Suppressor macrophage treated with lipopolysaccharide for 1 hour (primary cell): ENCODE results near the gene TEX12.
A peak's percentile ranks its signal among the peaks of the same experiment; 100 is the strongest.
"Not testable (repeated sequence)": the region's sequence is repeated elsewhere in the genome, so short reads cannot be mapped to it uniquely, and the experiment has no call there.

ENCODE experiments used
- DNase-seq, 3 donors: peaks; one replicate each; pipeline ENCODE4 v3.0.0-alpha.2; 2020 to 2022

The TEX12 gene, protein sequence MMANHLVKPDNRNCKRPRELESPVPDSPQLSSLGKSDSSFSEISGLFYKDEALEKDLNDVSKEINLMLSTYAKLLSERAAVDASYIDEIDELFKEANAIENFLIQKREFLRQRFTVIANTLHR

DNA sequence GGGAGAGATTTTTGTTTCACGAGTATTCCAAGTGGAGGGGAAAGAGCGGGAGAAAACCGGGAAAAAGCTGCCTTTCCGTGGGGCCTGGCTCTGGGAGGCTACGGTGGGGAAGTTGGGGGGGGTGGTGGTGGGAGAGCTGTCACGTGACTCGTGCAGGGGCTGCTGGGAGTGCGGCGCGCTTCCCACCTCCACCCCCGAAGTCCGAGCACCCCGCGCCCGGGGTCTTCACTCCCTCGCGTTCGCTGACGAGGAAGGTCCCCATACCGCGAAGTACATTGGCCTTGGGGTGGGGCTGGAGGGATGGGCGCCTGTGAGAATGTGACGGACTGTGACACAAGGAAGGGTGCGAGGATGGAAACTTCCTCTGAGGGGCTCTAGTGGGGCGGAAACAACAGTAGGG lies at the start of gene TEX12:
Gene TEX12 (plus strand): TSS at position 228 of the 400 bp plus-strand sequence. CDS start 1,897 bp downstream, outside the sequence.
- DNase-seq, result no peak

DNA sequence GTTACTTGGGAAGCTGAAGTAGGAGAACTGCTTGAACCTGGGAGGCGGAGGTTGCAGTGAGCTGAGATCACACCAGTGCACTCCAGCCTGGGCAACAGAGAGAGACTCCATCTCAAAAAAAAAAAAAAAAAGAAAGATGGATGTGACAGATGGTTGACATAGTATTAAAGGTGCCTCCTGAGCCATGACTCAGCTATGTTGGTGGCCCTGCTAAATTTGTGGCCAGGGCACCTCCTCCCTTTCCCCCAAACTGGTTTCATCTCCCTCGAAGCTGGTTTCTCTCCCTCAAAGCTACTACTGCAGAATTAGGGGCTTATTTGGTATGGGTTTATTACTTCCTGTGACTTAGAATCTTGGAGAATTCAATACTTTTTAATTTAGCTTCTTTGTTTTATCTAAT lies 49.0 kb upstream of the TEX12 start:
- no peak for DNase-seq

- peak; percentile 68 to 81 (median 73) for DNase-seq
These were observed 45.1 kb upstream of the TEX12 start for GRCh38 chr11:112121981-112122615.

- DNase-seq, result no peak
These were observed 44.0 kb upstream of the TEX12 start for GRCh38 chr11:112123129-112123528.

- no peak for DNase-seq
These were observed 40.1 kb upstream of the TEX12 start for GRCh38 chr11:112127056-112127455.

DNA sequence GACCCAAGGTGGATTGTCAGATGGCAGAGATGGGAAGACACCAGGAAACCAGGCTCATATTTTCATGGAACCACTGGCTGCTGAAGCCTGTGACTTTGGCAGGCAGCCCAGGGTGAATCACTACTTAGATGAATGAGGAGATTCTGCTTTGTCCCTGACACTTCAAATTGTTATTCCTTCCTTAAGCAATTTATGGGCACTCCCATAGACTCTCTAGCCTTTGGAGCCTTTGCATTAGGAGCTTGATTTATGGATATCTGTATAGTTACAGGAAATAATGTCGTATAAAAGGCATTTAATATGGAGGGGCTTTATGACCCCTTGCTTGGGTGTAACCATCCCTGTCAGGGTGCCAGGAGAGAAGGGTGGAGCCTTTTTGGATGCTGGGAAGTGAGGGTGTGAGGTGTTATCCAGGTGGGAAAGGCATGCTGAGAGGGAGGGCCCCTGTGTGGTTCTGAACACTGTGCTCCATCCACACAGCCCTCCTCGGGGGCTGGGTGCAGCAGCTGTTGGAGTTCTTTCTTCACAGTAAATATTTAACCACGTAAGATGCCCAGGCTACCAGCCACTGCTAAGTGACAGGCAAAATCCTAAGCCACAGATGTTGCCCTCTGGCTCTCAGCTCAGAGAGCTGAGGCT lies 38.6 kb upstream of the TEX12 start:
- peak; percentile 58 to 68 (median 65) for DNase-seq

DNA sequence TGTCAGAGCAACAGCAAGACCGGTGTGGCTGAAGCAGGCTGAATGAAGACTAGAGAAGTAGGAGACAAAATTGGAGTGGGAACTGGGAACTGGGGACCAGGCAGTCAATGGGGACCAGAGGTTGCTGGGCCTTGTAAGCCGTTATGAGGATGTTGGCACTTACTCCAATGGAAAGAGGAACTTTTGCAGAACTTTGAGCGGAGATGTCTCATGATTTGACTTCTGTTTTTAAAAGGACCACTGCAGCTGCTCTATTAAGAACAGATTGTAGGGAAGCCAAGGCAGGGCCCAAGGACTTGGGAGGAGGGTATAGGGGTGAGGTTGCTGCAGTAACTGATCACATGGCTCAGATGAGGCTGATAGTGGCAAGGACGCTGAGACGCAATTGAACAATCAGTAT lies 37.5 kb upstream of the TEX12 start:
- peak; percentile 71 to 83 (median 80) for DNase-seq

DNA sequence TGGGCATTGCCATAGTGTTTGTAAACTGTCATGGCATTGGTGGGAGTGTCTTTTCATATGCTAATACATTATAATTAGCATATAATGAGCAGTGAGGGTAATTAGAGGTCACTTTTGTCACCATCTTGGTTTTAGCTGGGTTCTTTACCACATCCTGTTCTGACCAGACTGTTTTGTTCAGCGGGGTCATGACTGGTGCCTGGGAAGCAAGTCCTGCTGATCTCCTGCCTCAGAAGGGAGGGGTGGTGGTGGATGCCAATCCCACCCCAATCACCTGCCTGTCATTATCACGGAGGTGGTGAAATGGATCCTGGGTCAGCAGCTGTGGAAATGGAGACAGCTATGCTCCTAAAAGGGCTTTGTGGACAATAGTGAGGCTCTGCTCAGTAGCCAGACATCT lies 34.4 kb upstream of the TEX12 start:
- no peak for DNase-seq

DNA sequence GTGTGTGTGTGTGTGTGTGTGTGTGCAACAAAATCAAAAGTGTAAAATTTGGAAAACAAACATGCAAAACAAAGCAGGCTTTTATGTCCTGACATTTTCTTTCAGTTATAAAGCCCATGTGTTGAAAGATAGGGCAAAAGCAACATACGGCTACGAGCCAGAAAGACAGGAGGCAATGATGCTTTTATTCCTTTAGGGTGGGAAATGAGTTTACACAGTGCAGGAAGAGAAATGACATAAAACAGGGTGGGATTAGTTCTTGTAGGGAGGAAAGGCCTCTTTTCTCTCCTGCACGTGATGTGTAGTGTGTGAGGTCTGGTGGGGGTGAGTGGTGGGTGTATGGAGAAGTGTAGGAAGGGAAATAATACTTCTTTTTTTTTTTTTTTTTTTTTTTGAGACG lies 32.7 kb upstream of the TEX12 start:
- no peak for DNase-seq

GRCh38 chr11:112143597-112143996 lies 23.6 kb upstream of the TEX12 start:
- DNase-seq, result no peak

- no peak for DNase-seq
These were observed 16.7 kb upstream of the TEX12 start for GRCh38 chr11:112150517-112150916.

GRCh38 chr11:112156153-112156955 lies 10.8 kb upstream of the TEX12 start:
- no peak for DNase-seq

GRCh38 chr11:112156956-112157766 lies 10.0 kb upstream of the TEX12 start:
- peak; percentile 83 to 99 (median 98) for DNase-seq

- peak; percentile 56 to 82 (median 78) for DNase-seq
These were observed 7.8 kb upstream of the TEX12 start for GRCh38 chr11:112159098-112160065.

DNA sequence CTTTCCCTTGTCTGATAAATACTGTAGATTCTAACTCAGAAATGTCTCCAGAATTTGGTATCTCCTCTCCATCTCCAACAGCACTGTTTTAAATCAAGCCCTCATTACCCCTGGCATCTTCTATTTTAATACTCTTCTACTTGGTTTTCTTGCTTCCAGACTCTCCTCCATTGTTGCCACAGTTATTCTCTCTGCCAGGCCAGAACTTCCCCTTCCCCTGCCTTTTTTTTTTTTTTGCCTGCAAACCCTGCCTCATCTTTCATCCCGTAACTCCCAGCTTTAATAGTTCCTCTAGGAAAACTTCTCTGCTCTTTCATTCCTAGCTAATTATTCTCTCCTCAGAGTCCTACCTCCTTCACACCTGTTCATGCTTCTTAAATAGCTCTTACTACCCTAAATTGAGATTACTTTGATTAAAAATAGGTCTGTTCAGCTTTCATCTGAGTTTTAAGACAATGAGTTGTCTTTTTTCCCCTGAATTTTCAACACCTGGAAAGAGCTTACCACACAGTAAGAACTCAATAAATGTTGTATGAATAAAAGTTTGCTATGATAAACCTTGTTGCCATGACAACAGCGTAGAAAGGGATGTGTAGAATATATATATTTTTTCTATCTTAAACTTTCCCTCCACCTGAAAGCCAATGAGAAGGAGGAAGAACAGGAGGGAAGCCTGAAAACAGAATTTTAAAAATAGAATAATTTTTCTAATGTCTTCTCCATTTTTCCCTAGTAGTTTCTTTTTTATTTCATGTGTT lies 6.9 kb upstream of the TEX12 start:
- peak in 2 of 3 donors; percentile 19 to 43 for DNase-seq

DNA sequence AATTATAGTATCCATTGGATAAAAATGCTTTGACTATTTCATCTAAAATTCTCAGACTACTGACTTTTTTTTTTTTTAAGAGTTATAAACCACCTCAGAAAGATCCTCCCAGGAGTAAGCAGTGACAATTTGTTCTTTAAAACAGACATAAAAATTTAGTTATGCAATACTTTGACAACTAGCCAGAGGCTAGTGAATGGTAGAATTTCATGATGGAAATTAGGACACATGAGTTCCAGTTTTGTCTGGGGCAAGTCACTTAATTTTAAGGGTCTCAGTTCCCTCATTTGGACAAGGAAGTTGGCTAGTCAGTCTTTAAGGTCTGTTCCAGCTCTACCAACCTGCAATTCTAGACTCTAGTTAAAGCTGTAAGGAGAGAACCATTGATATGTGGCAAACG lies 6.2 kb upstream of the TEX12 start:
- peak; percentile 27 to 61 (median 48) for DNase-seq

GRCh38 chr11:112162200-112162599 lies 5.0 kb upstream of the TEX12 start:
- DNase-seq, result not testable (repeated sequence)

GRCh38 chr11:112162761-112163546 lies 4.2 kb upstream of the TEX12 start:
- DNase-seq, result peak in 1 of 3 donors; percentile 53

GRCh38 chr11:112163875-112164685 lies 3.1 kb upstream of the TEX12 start, which contains the start of gene IL18:
Gene IL18 (minus strand): TSS chr11:112164094. CDS start chr11:112155053, 9,041 bp downstream.
- peak; percentile 88 to 91 (median 88) for DNase-seq
